Measurements from ENCODE around the gene MIOX. TPM values are rescaled to one million over a fixed set of nuclear protein-coding genes. Genes with fewer than 3 reads are reported as not detected.

The MIOX gene
- total and polyA plus RNA-seq, 2 donors (not counting 3 experiments of a cell fraction or from before 2014, with no cell fraction given) = not detected

- Histone ChIP-seq H3K36me3 (ENCODE audit: control insufficient read depth in 2 of 2, extremely low read depth in 1 of 2, insufficient read depth in 2 of 2, low read length in 2 of 2) (no peaks in the 10 kb centered on the region), H3K79me2 (ENCODE audit: control insufficient read depth, insufficient read depth, low read length) (no peaks in the 10 kb centered on the region), H3K9ac (replicated peaks; ENCODE audit: extremely low read depth, insufficient read depth, low read length) (no peak overlapping the region), H3K9me1 (replicated peaks; ENCODE audit: control insufficient read depth, extremely low read depth, insufficient read depth, low read length) (no peaks in the 10 kb centered on the region), H4K20me1 (replicated peaks; ENCODE audit: control insufficient read depth, extremely low read depth, insufficient read depth, low read length) (no peaks in the 10 kb centered on the region), H3K4me1 (ENCODE audit: control insufficient read depth, extremely low read depth, insufficient read depth, low read length) (no peaks in the 10 kb centered on the region), H3K27ac (ENCODE audit: insufficient read depth, low read depth, low read length) (no peak overlapping the region), H3K9me3 (replicated peaks; ENCODE audit: control insufficient read depth, insufficient read depth, low read length) (no peaks in the 10 kb centered on the region), H2AFZ (ENCODE audit: low read depth, low read length) (no peak overlapping the region), H3K4me3 (replicated peaks in 1 of 3; ENCODE audit: insufficient read depth in 1 of 3, low read depth in 1 of 3, low read length in 3 of 3) (no peak overlapping the region), H3K27me3 (ENCODE audit: control insufficient read depth in 2 of 2, insufficient read depth in 2 of 2, low read length in 2 of 2) (peaks cover 10 to 22% of the 10 kb centered on the region in 2 experiments), H3K4me2 (ENCODE audit: insufficient read depth, low read length) (no peak overlapping the region)
- dilution Hi-C loops (cut with MboI; ENCODE audit: extremely low pct_ligation_motif_present, low sequenced_read_pairs) (no loop called here), intact Hi-C loops (cut with micrococcal nuclease) (no loop called here)
- TF ChIP-seq GATA2 (IDR thresholded peaks at IDR 0.05; ENCODE audit: insufficient read depth, insufficient read length, low read depth, low read length) (no peak), POLR2AphosphoS5 (IDR thresholded peaks at IDR 0.05; ENCODE audit: insufficient read depth, low read depth, low read length) (no peak), POLR2A (IDR thresholded peaks at IDR 0.05; ENCODE audit: low read depth, low read length) (no peak), CTCF (IDR thresholded peaks at IDR 0.05; ENCODE audit: extremely low read depth in 1 of 2, insufficient read depth in 1 of 2, low read depth in 1 of 2, low read length in 2 of 2) (no peak), MYC (IDR thresholded peaks at IDR 0.05; ENCODE audit: low read depth, low read length) (no peak), JUN (IDR thresholded peaks at IDR 0.05; ENCODE audit: borderline replicate concordance, insufficient read depth, insufficient read length, low read depth) (no peak), FOS (IDR thresholded peaks at IDR 0.05; ENCODE audit: borderline replicate concordance, insufficient read depth, low read length) (no peak), EZH2 (IDR thresholded peaks at IDR 0.05; ENCODE audit: borderline replicate concordance, low read depth, low read length, severe bottlenecking) (no peak)
- TF ChIP-seq, protein P1, sequence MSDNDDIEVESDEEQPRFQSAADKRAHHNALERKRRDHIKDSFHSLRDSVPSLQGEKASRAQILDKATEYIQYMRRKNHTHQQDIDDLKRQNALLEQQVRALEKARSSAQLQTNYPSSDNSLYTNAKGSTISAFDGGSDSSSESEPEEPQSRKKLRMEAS (IDR thresholded peaks at IDR 0.05; ENCODE audit: insufficient read depth, insufficient read length) = no peak
- ChIA-PET CTCF (interaction anchor here (0.5 kb wide), 1 partner anchor 117 kb away, joined by 3 read pairs; no protein-coding TSS in a partner anchor), POLR2A (no interaction called here)
- FAIRE-seq (no peak), DNase-seq (ENCODE audit: low read depth, low spot score) (no peak)
- no TSS peak for BruUV-seq (replicated peaks)
These were observed 3.6 kb upstream of the MIOX start for GRCh38 chr22:50483106-50483505.
